Glomerular visceral epithelial cell (primary cell): Measurements from ENCODE around the gene TEKT2.

Source experiments
- DNase-seq: peaks from one replicate; pipeline ENCODE4 v3.0.0-alpha.2; 2016; ENCODE audit errors: extremely low spot score

Gene TEKT2, protein sequence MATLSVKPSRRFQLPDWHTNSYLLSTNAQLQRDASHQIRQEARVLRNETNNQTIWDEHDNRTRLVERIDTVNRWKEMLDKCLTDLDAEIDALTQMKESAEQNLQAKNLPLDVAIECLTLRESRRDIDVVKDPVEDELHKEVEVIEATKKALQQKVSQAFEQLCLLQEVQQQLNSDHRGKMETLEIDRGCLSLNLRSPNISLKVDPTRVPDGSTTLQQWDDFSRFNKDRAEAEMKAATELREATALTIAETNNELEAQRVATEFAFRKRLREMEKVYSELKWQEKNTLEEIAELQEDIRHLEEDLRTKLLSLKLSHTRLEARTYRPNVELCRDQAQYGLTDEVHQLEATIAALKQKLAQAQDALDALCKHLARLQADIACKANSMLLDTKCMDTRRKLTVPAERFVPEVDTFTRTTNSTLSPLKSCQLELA

GRCh38 chr1:36083635-36084496 is at the start of gene TEKT2:
TEKT2 (plus strand) TSS chr1:36084094; CDS start chr1:36084922, 828 bp downstream.
- no peak for DNase-seq

DNA sequence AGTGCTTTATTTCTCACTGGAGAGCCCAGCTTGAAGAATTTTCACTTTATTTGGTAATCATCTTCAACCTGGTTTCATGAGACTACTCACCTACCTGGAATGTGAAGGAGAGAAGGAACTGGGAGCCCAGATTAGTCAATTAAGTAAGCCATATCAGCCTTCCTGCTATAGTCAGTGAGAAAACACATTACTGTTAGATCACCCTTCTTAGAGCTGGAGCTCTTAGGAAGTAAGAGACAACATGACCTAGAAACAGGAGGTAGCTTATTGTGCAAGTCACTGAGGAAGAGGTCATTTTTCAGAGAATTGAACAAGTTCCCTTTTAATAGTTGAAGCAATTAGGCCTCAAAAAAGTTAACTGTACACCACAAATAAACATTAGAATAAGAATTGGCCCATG is 49.2 kb upstream of the TEKT2 start:
- DNase-seq, result peak; percentile 62

GRCh38 chr1:36035154-36035553 is 48.7 kb upstream of the TEKT2 start:
- no peak for DNase-seq

- DNase-seq, result no peak
Observed at GRCh38 chr1:36040238-36040637, 43.7 kb upstream of the TEKT2 start.

DNA sequence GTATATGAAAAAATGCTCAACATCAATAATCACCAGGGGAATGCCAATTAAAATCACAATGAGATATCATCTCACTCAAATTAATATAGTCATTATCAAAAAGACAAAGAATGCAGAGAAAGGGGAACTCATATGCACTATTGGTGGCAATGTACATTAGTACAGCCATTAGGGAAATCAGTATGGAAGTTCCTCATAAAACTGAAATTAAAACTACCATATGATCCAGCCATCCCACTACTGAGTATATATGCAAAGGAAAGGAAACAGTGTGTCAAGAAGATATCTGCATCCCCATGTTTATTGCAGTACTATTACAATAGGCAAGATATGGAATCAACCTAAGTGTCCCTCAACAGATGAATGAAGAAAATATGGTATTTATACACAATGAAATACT is 32.1 kb upstream of the TEKT2 start:
- DNase-seq, result no peak

GRCh38 chr1:36053978-36054377 is 29.9 kb upstream of the TEKT2 start:
- no peak for DNase-seq

- DNase-seq, result no peak
Observed at GRCh38 chr1:36055706-36056105, 28.2 kb upstream of the TEKT2 start.

DNA sequence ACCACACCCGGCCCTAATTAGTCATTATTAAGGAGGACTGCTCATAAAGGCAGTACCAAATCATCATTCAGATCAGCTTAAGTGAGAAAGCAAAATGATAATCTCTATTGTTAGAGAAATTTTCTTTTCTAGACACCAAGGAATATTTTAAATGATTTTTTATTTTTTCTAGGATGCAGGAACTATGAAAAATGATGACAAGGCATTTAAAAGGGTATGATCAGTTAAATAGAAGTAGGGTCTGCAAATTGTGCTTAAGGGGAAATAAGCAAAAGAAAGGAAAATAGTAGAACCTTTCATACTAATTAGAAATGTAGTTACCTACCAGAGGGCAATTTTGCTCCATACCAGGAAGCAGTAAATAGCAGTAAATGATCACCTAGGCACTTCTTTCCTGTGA is 21.6 kb upstream of the TEKT2 start:
- DNase-seq, result no peak

- DNase-seq, result no peak
Observed at GRCh38 chr1:36067871-36068270, 16.0 kb upstream of the TEKT2 start.

- DNase-seq, result no peak
Observed at GRCh38 chr1:36068866-36069265, 15.0 kb upstream of the TEKT2 start.

- DNase-seq, result no peak
Observed at GRCh38 chr1:36070349-36070748, 13.5 kb upstream of the TEKT2 start.

GRCh38 chr1:36076979-36077573 is 6.8 kb upstream of the TEKT2 start:
- no peak for DNase-seq

- no peak for DNase-seq
Observed at GRCh38 chr1:36080236-36080635, 3.7 kb upstream of the TEKT2 start.

- no peak for DNase-seq
Observed at GRCh38 chr1:36080801-36081200, 3.1 kb upstream of the TEKT2 start.

GRCh38 chr1:36081926-36082485 is 1.9 kb upstream of the TEKT2 start:
- no peak for DNase-seq

DNA sequence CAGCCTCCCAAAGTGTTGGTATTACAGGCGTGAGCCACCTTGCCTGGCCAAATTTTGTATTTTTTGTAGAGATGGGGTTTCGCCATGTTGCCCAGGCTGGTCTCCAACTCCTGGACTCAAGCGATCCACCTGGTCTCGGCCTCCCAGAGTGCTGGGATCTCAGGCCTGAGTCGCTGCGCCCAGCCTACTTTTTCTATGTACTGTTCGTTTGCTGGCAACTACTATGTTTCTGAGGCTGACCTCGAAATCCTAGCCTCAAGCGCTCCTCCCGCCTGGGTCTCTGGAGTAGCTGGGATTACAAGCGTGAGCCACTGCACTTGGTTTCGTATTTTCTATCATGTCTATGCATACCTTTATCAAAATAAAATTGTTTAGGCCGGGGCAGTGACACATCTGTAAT is 675 bp upstream of the TEKT2 start:
- no peak for DNase-seq

DNA sequence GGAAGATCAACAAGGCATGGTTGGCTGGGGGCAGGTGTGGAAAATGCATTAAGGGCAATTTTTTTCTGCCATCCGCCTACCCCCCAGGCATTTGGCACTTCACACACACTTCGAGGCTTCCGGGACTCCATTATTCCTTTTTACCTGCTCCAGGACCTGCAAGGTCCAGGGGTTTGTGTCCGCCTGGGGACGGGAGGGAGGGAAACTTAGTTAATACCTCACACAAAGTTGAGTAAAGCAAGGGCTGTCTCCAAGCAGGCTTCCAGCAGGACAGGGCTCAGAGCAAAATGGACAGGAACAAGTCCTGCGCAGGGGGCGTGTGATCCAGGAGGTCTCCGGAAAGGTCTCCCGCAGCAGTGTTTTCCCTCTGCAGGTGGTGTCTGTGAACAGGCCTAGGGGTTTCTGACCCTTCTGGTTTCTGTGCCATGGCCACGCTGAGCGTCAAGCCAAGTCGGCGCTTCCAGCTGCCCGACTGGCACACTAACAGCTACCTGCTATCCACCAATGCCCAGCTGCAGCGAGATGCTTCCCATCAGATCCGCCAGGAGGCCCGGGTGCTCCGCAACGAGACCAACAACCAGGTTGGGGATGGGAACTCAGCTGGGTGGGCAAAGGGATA is 712 bp downstream of the TEKT2 start:
- no peak for DNase-seq

- no peak for DNase-seq
Observed at GRCh38 chr1:36085126-36085525, 1.2 kb downstream of the TEKT2 start.

- DNase-seq, result no peak
Observed at GRCh38 chr1:36085686-36086526, 2.0 kb downstream of the TEKT2 start.

GRCh38 chr1:36086529-36087232 is 2.8 kb downstream of the TEKT2 start:
- DNase-seq, result no peak
